Smooth muscle cell (in vitro differentiated cells): ENCODE data around the gene FGB. TPM values are rescaled to one million over a fixed set of nuclear protein-coding genes. Genes with fewer than 3 reads are reported as not detected.

Source experiments
- DNase-seq: peaks from one replicate; lab custom pipeline; 2025; ENCODE audit not compliant: unreplicated experiment; lab: John Stamatoyannopoulos, UW
- H2AFZ ChIP-seq: fragments of 200-600 bp; sonication (generic); 2 replicates; pipeline ENCODE4 v1.6.0; 2016; ENCODE audit warnings: antibody characterized with exemption, low read depth, mild to moderate bottlenecking
- H3F3A ChIP-seq: fragments of 200-600 bp; sonication (generic); 2 replicates; pipeline ENCODE4 v1.6.0; 2017; ENCODE audit warnings: antibody characterized with exemption, low read depth
- H3K27ac ChIP-seq: fragments of 200-600 bp; sonication (generic); 2 replicates; pipeline ENCODE4 v1.5.1; 2016; ENCODE audit warnings: low read depth, mild to moderate bottlenecking
- H3K27me3 ChIP-seq: fragments of 200-600 bp; sonication (generic); 2 replicates; pipeline ENCODE4 v1.6.1; 2016; ENCODE audit warnings: low read depth, mild to moderate bottlenecking
- H3K36me3 ChIP-seq: fragments of 200-600 bp; sonication (generic); 2 replicates; pipeline ENCODE4 v1.5.1; 2016; ENCODE audit warnings: low read depth
- H3K4me1 ChIP-seq: fragments of 200-600 bp; sonication (generic); 2 replicates; pipeline ENCODE4 v1.5.1; 2016; ENCODE audit warnings: low read depth
- H3K4me2 ChIP-seq: fragments of 200-600 bp; sonication (generic); 2 replicates; pipeline ENCODE4 v1.6.0; 2016; ENCODE audit warnings: mild to moderate bottlenecking
- H3K4me3 ChIP-seq: fragments of 200-600 bp; sonication (generic); 2 replicates; pipeline ENCODE4 v1.5.1; 2016; ENCODE audit warnings: mild to moderate bottlenecking
- H3K79me2 ChIP-seq: fragments of 200-600 bp; sonication (generic); 2 replicates; pipeline ENCODE4 v1.6.0; 2016; ENCODE audit warnings: low read depth, mild to moderate bottlenecking
- H3K9ac ChIP-seq: fragments of 200-600 bp; sonication (generic); 2 replicates; pipeline ENCODE4 v1.6.0; 2016; ENCODE audit warnings: low read depth
- H3K9me3 ChIP-seq: fragments of 200-600 bp; sonication (generic); replicated peaks from 2 replicates; pipeline ENCODE4 v1.5.1; 2016; ENCODE audit warnings: low read depth
- H4K20me1 ChIP-seq: fragments of 200-600 bp; sonication (generic); 2 replicates; pipeline ENCODE4 v1.6.0; 2016; ENCODE audit warnings: low read depth
- WGBS: methylation state at CpG from one replicate; pipeline ENCODE4 v1.1.7; 2016; ENCODE audit warnings: low lambda C conversion rate; 5-methylcytosine and 5-hydroxymethylcytosine counted together
- polyA plus RNA-seq: library from polyadenylated mRNA; unstranded; fragments of >200 nt; fragmentation: Nextera tagmentation; extraction: Ambion mirVana; gene quantifications from 2 replicates; pipeline ENCODE4 v1.2.1, GENCODE V29; 2016
- total RNA-seq: library from RNA; depleted of rRNA; stranded (reverse); fragments of >200 nt; gene quantifications from 2 replicates; pipeline ENCODE4 v1.2.3, GENCODE V29; 2014
- TF ChIP-seq, protein P1 (sequence below): fragments of 200-600 bp; sonication (generic); IDR thresholded peaks from 2 replicates; pipeline ENCODE4 v1.5.1; 2017; ENCODE audit warnings: borderline replicate concordance, mild to moderate bottlenecking, antibody characterized with exemption; ENCODE audit not compliant: insufficient read depth, poor library complexity, severe bottlenecking

Gene FGB
- total and polyA plus RNA-seq, 2 experiments from 2014 or later, result 1.1 TPM; not detected in 1

DNA sequence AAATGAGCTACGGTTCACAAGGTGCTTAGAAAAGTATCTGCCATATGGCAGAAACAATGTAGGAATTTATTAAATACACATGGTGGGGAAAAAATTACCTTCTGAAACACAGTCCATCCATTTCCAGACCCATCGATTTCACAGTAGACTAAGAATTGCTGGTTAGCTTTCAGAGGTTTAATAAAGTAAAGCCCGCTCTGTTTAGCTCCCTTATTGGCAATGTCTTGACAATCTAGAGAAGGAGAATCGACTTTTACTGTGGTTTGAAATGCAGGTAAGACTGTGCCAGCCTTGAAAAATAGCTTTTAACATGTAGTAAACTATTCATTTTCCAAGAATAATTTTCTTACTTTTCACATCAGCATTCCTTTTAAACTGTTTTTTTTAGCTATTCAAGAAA, 46.7 kb downstream of the FGB start:
- peak overlapping the region; percentile 37 for H3K4me3 ChIP-seq
- H3K9me3 ChIP-seq, result no peaks in the 10 kb centered on the region
- WGBS, result 86% methylated on average over 4 of the region's 4 CpGs
- no peaks in the 10 kb centered on the region for H3K4me1 ChIP-seq
- no peak overlapping the region for H2AFZ ChIP-seq
- TF ChIP-seq, protein P1, sequence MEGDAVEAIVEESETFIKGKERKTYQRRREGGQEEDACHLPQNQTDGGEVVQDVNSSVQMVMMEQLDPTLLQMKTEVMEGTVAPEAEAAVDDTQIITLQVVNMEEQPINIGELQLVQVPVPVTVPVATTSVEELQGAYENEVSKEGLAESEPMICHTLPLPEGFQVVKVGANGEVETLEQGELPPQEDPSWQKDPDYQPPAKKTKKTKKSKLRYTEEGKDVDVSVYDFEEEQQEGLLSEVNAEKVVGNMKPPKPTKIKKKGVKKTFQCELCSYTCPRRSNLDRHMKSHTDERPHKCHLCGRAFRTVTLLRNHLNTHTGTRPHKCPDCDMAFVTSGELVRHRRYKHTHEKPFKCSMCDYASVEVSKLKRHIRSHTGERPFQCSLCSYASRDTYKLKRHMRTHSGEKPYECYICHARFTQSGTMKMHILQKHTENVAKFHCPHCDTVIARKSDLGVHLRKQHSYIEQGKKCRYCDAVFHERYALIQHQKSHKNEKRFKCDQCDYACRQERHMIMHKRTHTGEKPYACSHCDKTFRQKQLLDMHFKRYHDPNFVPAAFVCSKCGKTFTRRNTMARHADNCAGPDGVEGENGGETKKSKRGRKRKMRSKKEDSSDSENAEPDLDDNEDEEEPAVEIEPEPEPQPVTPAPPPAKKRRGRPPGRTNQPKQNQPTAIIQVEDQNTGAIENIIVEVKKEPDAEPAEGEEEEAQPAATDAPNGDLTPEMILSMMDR, result no peak
- no peak overlapping the region for H3K27ac ChIP-seq
- no peaks in the 10 kb centered on the region for H4K20me1 ChIP-seq
- no peaks in the 10 kb centered on the region for H3K36me3 ChIP-seq
- no peaks in the 10 kb centered on the region for H3K79me2 ChIP-seq
- DNase-seq, result no peak
- no peak overlapping the region for H3K9ac ChIP-seq
- no peaks in the 10 kb centered on the region for H3F3A ChIP-seq
- H3K27me3 ChIP-seq, result peaks cover 30% of the 10 kb centered on the region
- no peak overlapping the region for H3K4me2 ChIP-seq

DNA sequence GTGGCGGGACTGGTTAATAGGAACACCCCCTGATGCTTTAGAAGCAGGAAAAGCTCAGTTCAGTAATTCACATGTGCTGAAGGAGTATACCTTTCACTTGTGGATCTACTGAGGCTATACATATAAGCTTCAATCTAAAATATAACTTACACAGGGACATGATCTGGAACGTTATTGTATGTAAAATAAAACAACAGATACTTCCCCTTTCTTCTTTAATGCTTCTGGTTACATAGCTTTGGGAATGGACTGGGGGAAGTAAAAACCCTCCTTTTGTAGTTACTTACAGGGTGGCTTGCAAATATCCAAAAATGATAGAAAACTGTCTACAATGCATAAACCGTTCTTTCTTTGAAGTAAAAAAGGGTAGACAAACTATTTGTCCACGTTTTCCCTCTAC, 47.8 kb downstream of the FGB start:
- 75% methylated on average over 4 of the region's 4 CpGs for WGBS

DNA sequence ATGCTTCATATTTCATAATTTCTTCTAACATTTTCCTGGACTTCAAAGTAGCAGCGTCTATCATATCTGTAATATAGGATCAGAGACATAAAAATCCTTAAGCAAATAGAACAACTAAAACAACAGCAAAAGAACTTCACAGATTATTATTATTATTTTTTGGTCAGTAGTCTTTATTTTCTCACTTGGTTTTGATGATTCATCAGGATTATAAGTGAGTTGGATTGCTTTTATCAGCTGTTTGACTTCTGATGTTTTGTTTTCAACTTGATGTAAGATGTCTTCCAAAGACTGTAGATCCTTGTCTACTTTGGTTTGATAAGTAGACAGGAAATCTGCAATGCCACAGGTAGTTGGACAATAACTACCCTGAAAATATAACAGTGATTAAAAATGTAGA, 49.0 kb downstream of the FGB start:
- Histone ChIP-seq H3K27ac (no peak overlapping the region), H3K9me3 (no peaks in the 10 kb centered on the region), H3K27me3 (peaks cover 30% of the 10 kb centered on the region), H3K4me2 (no peak overlapping the region), H3K4me3 (peak overlapping the region; percentile 37), H3K4me1 (no peaks in the 10 kb centered on the region), H4K20me1 (no peaks in the 10 kb centered on the region), H3K36me3 (no peaks in the 10 kb centered on the region), H3K79me2 (no peaks in the 10 kb centered on the region), H3F3A (no peaks in the 10 kb centered on the region), H3K9ac (no peak overlapping the region), H2AFZ (no peak overlapping the region)
- TF ChIP-seq, protein P1, result no peak
- no peak for DNase-seq
- WGBS, result 96% methylated on average over 1 of the region's 1 CpG

More for the DNA sequence above, 47.8 kb downstream of the FGB start:
- Histone ChIP-seq H4K20me1 (no peaks in the 10 kb centered on the region), H3K4me2 (no peak overlapping the region), H3F3A (no peaks in the 10 kb centered on the region), H3K9me3 (no peaks in the 10 kb centered on the region), H2AFZ (no peak overlapping the region), H3K27ac (no peak overlapping the region), H3K27me3 (peaks cover 30% of the 10 kb centered on the region), H3K4me3 (peak overlapping the region; percentile 37), H3K4me1 (no peaks in the 10 kb centered on the region), H3K9ac (no peak overlapping the region), H3K36me3 (no peaks in the 10 kb centered on the region), H3K79me2 (no peaks in the 10 kb centered on the region)
- TF ChIP-seq, protein P1, result no peak
- DNase-seq, result no peak
